Measurements from ENCODE around the gene COQ8B. TPM values are rescaled to one million over a fixed set of nuclear protein-coding genes. Genes with fewer than 3 reads are reported as not detected.
A peak's percentile ranks its signal among the peaks of the same experiment; 100 is the strongest.

The COQ8B gene
- total RNA-seq, 1 donor from 2014 or later, result 29.7 TPM

GRCh38 chr19:40705950-40706619 is 10.6 kb downstream of the COQ8B start:
- Mint-ChIP-seq H3K4me1 (ENCODE audit: low read depth) (no peaks in the 10 kb centered on the region), H3K4me3 (ENCODE audit: unreplicated experiment) (no peak overlapping the region), H3K27ac (ENCODE audit: unreplicated experiment) (no peak overlapping the region), H3K27me3 (ENCODE audit: low read depth) (no peaks in the 10 kb centered on the region), H3K36me3 (ENCODE audit: low read depth) (peaks cover 27% of the 10 kb centered on the region), H3K9me3 (ENCODE audit: low read depth) (no peaks in the 10 kb centered on the region)
- TF ChIP-seq CTCF (IDR thresholded peaks at IDR 0.05), result no peak
- DNase-seq (ENCODE audit: low spot score), result no peak

GRCh38 chr19:40705362-40705651 is 11.4 kb downstream of the COQ8B start:
- Mint-ChIP-seq H3K27ac (ENCODE audit: unreplicated experiment) (no peak overlapping the region), H3K36me3 (ENCODE audit: low read depth) (peaks cover 27% of the 10 kb centered on the region), H3K4me1 (ENCODE audit: low read depth) (no peaks in the 10 kb centered on the region), H3K9me3 (ENCODE audit: low read depth) (no peaks in the 10 kb centered on the region), H3K4me3 (ENCODE audit: unreplicated experiment) (no peak overlapping the region), H3K27me3 (ENCODE audit: low read depth) (no peaks in the 10 kb centered on the region)
- TF ChIP-seq CTCF (IDR thresholded peaks at IDR 0.05), result no peak
- no peak for DNase-seq (ENCODE audit: low spot score)

- H3K27ac Mint-ChIP-seq (ENCODE audit: unreplicated experiment), result no peak overlapping the region
- no peaks in the 10 kb centered on the region for H3K4me1 Mint-ChIP-seq (ENCODE audit: low read depth)
- peaks cover 27% of the 10 kb centered on the region for H3K36me3 Mint-ChIP-seq (ENCODE audit: low read depth)
- TF ChIP-seq CTCF (IDR thresholded peaks at IDR 0.05), result no peak
- H3K4me3 Mint-ChIP-seq (ENCODE audit: unreplicated experiment), result no peak overlapping the region
- no peak for DNase-seq (ENCODE audit: low spot score)
- H3K27me3 Mint-ChIP-seq (ENCODE audit: low read depth), result no peaks in the 10 kb centered on the region
- H3K9me3 Mint-ChIP-seq (ENCODE audit: low read depth), result no peaks in the 10 kb centered on the region
Observed at GRCh38 chr19:40704491-40705361, 12.0 kb downstream of the COQ8B start.

- Mint-ChIP-seq H3K36me3 (ENCODE audit: low read depth) (peaks cover 24% of the 10 kb centered on the region), H3K27ac (ENCODE audit: unreplicated experiment) (no peak overlapping the region), H3K4me3 (ENCODE audit: unreplicated experiment) (no peak overlapping the region), H3K4me1 (ENCODE audit: low read depth) (no peaks in the 10 kb centered on the region), H3K27me3 (ENCODE audit: low read depth) (no peaks in the 10 kb centered on the region), H3K9me3 (ENCODE audit: low read depth) (no peaks in the 10 kb centered on the region)
- no peak for DNase-seq (ENCODE audit: low spot score)
- no peak for TF ChIP-seq CTCF (IDR thresholded peaks at IDR 0.05)
Observed at GRCh38 chr19:40703029-40703755, 13.5 kb downstream of the COQ8B start.

GRCh38 chr19:40702337-40703012 is 14.2 kb downstream of the COQ8B start:
- TF ChIP-seq CTCF (IDR thresholded peaks at IDR 0.05), result peak; percentile 51
- Mint-ChIP-seq H3K4me1 (ENCODE audit: low read depth) (no peaks in the 10 kb centered on the region), H3K27me3 (ENCODE audit: low read depth) (no peaks in the 10 kb centered on the region), H3K4me3 (ENCODE audit: unreplicated experiment) (no peak overlapping the region), H3K9me3 (ENCODE audit: low read depth) (no peaks in the 10 kb centered on the region), H3K36me3 (ENCODE audit: low read depth) (peaks cover 24% of the 10 kb centered on the region), H3K27ac (ENCODE audit: unreplicated experiment) (no peak overlapping the region)
- no peak for DNase-seq (ENCODE audit: low spot score)

All from chondrocyte (in vitro differentiated cells).